GM18511 (cell line): ENCODE results near the gene ESR2.
A peak's percentile ranks its signal among the peaks of the same experiment; 100 is the strongest.
"Not testable (repeated sequence)": the region's sequence is repeated elsewhere in the genome, so short reads cannot be mapped to it uniquely, and the experiment has no call there.

Experiments used
- ATAC-seq: cut with Tn5 transposase; IDR thresholded peaks from one replicate; pipeline ENCODE4 v1.9.1; 2021; ENCODE audit warnings: mild to moderate bottlenecking, moderate library complexity; ENCODE audit not compliant: unreplicated experiment

The ESR2 gene

DNA sequence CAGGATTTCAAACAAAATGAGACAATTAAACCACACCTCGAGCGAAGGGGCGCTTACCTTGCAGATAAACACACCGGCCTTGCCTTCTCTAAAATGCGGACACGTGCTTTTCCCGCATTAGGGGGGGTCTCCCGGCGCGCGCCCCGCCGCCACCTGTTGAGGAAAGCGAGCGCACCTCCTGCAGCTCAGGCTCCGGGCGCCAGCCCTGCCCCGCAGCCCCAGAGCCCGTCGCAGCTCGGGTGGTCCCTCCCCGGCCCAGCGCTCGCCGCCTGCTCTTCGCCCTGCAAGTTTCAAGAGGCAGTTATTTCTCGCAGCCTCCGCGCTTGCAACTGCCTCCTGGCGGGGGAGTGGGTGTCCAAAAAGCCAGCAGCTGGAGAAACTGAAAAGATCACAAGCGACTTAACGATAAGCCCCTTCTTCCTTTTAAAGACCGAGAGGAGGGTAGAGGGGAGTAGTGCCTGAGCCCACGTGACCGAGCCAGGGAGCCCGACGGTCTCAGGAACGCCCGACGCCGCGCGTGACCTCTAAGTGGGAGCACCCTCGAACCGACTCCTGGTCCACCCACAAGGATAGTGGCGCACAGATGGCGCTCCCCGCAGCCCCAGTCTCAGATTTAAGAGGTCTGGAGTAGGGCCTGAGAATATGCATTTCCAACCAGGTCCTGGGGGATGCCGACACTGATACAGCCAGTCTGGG, at the start of gene ESR2:
Gene ESR2, minus strand, starts transcription at position 396 of the 696 bp plus-strand sequence. CDS start 11,386 bp downstream, outside the sequence.
- peak; percentile 47 for ATAC-seq

DNA sequence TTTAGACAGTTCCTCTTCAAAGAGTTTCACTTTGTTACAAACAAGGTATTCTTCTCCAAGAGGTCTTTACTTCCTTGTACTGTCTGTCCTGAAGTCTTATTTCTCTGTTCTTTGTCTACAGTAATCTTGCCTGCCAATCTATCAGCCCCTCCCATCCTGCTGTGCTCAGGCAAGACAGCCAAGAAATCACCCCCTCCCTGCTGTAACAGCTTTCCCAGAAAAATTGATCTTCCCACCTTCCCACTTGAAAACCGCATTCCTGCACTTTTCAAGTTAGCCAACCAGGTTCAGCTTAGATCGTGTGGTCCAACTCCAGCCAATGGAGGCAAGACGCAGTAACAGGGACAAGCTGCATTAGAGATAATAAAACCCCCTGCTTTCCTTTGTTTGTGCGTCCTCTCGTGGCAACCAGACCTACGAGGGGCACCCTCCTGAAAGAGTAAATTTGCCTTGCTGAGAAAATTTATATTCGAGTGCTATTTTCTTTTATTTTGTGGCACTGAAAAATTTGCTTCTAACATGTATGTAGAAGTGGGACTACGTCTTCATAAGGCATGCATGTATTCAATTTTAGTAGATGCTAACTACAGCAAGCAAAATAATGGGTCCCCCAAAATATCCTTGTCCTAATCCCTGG, 46.5 kb upstream of the ESR2 start:
- ATAC-seq, result no peak

DNA sequence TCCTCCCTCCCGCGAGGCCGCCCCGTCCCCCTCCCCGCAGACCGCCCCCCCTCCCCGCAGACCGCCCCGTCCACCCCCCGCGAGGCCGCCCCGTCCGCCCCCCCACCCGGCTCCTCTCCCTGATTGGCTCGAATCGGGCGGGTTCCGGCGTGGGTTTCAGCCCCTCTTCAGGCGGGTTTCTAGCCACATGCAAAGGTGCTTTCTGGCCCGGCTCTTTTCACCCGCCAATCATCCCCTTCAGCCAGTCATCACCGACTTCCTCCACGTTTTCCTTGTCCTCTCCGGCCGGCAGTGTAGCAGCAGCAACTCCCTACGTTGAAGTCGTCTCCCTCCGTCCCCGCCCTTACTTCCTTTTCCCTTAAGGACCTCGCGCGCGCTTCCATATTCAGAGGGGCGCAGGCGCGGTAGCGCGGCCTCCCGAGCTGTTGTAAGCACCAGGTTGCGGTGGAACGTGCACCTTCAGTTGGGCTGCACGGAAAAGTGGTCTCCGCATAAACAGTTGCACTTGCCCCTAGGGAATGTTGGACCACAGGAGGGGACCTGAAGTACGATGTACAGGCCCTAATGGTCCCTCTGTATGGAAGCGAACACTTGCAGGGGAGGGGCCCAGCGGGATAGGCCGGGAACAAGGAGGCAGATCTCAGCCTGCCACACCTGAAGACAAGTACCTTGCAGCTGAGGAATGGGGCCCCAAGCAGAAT, 44.6 kb upstream of the ESR2 start:
- ATAC-seq, result peak; percentile 91

DNA sequence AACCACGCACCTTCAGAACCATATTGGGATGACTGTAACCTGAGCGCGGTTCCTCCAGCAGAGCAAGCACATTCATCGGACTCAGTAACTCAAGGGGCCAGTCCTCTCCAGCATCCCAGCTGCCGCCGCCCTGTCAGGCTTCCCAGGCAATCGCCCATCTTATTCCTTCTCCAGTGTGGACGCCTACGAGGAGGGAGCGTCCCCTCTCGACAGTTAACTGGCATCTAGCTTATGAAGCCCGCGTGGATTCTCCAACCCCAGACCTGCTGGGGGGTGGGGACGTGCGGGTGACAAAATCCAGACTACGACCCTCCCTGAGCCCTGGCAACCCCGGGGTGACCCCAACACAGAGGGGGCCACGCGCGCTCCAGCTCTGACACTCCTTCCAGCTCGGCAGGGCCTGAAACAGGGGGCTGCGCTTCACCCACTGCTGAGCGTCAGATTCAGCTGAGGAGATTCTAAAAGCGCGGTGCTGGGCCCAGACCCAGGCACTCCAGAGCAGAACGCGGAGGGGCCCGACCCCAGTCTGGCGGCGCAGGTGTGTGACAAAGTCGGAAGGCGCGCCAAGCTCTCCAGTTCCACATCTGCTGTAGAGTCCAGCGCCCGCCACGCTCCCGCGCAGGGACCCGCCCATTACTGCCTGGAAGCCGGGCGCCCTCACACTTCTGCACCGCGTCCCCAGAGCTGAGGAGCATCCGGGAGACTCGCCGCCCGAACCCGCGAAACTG, 43.9 kb upstream of the ESR2 start:
- ATAC-seq, result peak; percentile 72

DNA sequence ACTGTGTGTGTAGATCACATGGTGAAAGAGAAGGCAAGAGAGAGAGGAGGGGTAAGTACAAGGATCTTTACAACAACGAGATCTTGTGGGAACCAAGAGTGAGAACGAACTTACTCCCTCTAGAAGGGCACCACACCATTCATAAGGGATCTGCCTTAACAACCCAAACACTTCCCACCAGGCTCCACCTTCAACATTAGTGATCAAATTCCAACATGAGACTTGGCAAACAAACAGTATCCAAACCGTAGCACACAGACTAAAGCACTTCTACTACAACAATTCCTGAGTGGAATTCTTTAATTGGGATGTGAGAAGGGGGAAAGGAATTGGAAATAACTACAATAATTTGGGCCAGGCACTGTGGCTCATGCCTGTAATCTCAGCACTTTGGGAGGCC, 35.0 kb upstream of the ESR2 start:
- no peak for ATAC-seq

DNA sequence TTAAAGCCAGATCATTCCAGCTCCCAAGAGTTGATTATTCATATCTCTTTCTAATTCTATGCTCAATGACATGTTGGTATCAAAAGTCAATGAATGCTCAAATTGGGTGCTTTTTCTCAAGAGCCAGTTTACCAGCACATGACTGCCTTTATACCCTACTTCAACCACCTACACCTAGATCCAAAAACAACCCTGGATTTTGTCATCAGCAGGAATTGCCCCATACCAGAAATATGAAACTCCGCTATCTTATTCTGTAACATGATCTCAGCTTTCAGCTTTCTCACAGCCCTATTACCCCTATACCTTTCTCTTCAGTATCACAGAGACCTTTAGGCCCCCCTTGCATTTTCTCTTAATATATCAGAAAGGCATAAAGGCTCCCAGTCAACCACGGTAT, 32.3 kb upstream of the ESR2 start:
- no peak for ATAC-seq

DNA sequence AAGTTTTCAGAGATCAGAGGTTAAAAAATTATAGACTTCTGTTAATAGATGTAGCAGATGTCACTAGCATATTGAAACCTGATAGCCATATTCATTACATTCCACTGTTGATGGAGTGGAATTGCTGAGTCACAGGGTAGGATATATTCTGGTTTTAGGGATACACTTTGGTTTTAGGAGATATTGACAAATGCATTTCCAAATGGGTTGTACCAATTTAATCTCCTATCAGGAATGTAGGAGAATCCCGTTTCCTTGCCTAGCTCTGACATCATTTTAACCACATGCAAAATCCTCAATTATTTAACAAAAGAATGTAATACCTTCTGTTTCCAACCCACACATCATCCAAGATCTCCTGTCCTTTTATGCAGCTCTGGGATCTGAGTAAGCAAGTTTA, 30.7 kb upstream of the ESR2 start:
- ATAC-seq, result no peak

DNA sequence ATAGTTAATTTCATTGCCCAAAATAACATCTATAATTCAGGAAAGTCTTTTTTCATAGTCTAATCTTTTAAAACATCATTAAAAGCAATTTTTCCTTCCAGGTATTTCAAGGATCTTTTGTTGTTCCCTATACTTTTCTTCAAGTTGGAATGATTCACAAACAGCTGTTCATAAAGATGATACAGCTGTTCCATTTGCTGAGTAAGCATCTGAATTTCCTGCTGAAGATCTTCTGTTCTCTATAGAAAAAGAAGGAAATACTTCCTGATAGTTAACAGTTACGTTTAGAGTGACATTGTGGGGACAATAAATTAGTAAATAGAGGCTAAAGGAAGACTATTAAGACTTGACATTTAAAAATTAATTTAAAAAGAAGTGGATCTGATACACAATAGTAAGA, 30.3 kb upstream of the ESR2 start:
- ATAC-seq, result no peak

DNA sequence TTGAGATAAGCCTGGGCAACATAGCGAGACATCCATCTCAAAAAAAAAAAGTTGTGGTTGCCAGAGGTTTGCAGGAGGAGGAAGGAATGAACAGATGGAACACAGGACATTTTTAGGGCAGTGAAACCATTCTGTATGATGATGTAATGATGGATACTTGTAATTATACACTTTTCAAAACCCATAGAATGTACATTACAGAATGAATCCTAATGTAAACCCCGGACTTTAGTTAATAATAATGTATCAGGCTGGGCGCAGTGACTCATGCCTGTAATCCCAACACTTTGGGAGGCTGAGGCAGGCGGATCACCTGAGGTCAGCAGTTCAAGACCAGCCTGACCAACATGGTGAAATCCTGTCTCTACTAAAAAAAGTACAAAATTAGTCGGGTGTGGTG, 26.2 kb upstream of the ESR2 start:
- not testable (repeated sequence) for ATAC-seq

DNA sequence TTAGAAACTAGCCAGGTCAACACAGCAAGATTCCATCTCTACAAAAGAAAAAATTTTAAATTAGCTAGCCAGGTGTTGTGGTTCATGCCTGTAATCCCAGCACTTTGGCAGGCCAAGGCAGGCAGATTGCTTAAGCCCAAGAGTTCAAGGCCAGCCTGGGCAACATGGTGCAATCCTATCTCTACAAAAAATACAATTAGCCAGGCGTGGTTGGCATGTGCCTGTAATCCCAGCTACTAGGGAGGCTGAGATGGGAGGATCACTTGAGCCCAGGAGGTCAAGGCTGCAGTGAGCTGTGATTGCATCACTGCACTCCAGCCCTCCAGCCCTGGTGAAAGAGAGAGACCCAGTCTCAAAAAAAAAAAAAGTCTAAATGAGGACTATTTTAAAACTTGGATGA, 24.5 kb upstream of the ESR2 start:
- not testable (repeated sequence) for ATAC-seq

DNA sequence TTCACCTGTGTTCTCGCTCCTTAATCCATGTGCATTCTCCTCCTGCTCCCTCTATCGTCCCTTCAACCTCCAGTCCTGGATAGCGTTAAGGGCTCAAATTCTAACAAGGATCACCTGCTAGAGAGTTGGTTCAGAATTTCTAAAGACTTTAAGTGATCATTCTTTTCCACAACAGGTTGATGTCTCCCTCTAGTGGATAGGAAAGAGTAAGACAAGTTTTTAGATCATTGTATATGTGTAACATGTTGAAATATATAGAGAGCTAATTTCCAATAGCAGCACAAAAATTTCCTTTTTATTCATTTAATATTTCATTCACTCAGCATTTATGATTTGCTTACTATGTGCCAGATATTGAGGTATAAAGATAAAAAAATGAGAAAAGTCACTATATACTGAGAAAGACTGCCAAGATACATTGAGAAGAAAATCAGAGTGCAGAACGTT, 9.3 kb upstream of the ESR2 start:
- no peak for ATAC-seq

DNA sequence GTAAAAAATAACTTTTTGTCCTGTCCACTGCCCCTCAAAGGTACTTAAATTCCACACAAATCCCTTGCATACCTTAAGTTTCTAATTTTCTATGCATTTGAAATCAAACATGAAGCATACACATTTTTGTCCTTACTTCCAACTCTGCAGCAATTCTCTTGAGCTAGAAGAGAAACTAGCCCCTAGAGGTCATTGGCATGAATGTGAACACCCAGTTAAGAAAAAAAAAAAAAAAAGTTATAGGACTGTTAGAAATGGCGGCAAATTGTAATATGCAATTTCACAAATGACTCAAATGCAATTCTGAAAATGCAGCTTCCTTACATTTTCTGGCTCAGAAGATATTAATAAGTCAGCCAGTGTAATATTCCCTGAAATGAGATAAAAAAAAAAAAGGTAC, 4.6 kb upstream of the ESR2 start:
- no peak for ATAC-seq

DNA sequence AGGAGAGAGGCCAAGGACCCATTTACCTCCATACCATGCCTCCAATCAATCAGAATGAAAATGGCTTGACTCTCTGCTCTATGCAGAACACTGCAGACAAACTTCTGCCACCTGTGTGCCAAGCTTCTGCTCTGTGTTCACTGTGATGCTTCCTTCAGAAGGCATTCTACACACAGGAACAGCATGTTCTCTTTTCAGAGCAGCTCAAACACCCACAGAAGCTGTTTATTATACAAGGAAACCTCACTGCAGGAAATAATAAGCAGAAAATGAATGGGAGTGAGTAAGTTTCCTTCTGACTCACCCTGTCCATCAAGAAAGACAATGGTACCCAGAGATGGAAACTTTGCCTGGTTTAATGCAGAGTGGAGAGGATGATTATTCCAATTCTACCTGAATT, 2.4 kb upstream of the ESR2 start:
- ATAC-seq, result no peak

DNA sequence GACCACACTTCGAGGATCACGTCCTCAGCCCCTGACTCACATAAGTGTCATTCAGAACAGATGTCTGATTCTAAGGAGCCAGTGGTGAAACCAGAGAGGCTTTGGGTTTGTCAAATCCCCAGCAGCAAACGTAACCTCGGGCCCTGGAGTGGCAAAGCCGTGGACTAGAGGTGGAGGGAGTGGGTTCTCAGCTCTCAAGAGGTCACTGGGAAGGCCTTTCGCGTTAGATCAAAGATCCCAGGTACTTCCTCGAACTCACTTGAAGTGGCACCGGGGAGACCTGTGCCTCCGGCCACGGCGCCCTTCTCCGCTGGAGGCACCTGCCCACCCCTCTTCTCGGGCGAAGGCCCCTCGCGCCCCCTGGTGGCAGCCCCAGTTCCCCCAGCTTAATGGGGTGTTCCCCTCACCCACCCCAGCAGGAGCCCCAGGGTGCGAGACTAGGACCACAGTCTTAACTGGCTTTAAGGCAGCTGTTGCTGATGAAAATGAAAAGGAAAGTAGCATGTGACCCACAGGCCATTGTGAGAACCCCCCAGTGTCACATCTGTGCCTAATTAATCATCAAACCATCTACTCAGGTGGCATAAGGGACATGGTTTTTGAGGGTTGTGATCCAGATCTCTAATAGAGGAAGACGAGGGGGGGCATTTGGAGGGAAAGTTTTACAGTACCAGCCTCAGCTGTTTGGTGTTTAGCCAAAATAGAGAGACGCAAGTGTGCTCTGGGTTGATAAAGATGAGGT, 672 bp upstream of the ESR2 start:
- peak; percentile 86 for ATAC-seq

DNA sequence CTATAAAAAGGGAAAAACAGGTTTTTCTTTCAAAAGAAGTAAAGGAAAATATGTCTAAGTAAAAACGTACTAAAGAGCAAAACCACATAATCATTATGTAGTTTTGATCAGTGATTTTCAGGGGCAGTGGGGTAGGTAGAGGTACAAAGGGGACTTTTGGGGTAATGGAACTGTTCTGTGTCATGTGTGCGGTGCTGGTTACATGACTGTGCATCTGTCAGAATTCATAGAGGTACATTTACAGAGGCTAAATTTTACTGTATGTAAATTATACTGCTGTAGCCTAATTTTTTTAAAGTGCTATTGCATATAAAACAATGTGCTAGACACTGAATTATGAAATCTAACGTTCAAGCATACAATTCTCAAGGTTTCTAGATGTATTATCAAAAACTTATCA, 2.0 kb downstream of the ESR2 start:
- ATAC-seq, result no peak

DNA sequence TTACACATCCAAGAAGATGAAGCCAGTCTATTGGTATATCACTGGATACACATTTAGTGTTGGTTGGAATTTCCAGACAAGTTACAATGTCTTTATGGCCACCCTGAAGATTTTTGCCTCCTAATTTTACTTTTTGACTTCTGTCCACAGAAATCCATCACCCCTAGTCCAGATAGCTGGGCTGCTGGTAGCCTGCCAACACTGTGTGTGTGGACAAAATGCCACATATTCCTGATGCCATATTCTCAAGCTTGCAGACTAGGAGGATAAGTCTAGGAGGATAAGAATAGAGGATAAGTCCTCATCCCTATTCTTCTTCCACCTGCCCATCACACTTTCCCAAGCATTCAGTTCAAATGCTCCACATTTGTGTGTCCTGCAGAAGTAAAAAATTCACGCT, 4.6 kb downstream of the ESR2 start:
- no peak for ATAC-seq

DNA sequence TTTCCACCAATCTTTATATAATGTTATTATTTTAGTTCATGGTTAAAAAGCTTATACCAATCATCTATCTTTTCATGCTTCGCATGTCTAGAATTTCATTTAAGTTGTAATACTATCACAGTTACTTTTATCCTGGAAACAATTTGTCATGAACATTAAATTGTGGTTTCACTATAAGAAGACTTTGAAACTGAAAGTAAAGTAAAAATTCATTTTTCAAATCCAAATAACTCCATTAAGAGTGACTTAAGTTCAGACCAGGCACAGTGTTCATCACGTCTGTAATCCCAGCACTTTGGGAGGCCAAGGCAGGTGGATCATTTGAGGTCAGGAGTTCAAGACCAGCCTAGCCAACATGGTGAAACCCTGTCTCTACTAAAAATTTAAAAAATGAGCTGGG, 12.4 kb downstream of the ESR2 start:
- no peak for ATAC-seq

DNA sequence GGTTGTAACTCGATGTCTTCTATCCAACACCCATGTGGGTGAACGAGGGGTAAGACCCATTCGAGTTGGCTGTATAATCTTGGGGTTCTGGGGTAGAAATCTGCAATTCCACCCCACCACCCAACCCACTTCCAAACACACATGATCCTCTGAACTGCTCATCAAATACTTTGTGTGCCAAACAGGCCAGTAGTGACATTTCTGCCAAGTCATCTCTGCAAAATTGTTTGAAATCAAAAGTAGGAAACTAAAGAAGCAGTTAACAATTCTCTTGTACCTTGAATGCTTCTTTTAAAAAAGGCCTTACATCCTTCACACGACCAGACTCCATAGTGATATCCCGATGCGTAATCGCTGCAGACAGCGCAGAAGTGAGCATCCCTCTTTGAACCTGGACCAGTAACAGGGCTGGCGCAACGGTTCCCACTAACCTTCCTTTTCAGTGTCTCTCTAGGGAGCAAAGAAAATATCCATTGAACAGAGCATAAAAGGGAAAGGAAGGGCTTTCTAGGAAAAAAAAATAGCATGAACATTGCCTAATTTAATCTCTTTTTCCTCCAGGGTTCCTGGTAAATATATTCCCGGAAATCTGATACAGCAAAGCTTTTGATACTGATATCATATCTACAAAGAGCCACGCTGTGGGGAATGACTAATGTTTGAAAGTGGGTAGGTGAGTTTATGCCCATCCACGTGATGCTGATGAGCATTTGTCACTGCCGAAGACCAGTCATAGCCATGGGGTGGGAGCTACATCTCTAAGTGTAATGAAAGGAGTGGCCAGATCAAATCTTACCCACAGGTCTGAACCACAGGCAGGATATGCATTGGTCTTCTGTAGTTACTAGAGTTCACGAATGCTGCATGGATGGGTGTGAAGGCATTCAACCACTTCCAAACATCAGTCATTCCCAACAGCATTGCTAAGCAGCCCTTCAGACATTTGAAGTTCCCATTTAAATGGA, 14.2 kb downstream of the ESR2 start:
- no peak for ATAC-seq

DNA sequence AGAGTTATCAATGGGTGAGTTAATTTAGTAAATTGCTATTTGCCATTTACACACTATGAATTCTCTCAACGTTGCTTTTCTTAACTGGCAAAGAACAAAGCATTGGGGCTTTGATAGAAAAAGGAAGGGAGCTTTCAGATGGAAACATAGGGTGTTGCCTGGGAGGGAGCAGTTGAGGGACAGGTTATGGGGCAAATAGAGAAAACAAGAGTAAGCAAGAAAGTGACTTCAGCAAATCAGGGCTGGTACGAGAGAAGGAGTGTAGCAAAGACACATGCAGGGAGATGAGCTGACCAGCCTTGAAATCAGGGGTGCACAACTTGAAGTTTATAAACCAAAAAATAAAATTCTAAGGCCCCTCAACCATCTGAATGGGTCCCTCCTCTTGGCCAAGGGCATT, 15.7 kb downstream of the ESR2 start:
- no peak for ATAC-seq

DNA sequence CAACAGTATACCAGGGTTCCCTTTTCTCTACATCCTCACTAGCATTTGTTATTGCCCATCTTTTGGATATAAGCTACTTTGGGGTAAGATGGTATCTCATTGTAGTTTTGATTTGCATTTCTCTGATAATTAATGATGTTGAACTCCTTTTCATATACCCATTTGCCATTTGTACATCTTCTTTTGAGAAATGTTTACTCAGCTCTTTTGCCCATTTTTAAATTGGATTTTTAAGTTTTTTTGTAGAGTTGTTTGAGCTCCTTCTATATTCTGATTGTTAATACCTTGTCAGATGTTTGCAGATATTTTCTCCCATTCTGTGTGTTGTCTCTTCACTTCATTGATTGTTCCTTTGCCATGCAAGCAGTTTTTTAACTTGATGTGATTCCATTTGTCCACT, 22.2 kb downstream of the ESR2 start:
- no peak for ATAC-seq
